Measurements from ENCODE around the gene CCDC122.

DNA sequence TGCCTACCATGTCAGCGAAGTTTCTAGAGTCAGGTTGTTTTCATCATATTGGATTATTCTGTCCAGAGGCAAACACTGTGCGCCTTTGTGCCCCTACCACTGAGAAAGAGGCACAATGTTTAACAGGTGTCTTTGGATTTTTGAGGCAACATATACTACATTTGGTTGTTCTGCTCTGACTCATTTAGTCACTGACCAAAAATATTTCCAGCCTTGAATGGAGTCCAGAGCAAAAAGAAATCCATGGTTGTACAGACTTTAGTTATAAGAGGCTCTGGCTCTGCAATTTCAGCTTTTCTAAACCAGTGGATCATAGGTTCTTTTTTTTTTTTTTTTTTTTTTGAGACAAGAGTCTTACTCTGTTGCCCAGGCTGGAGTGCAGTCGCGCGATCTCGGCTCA, 35.9 kb upstream of the CCDC122 start:
- TF ChIP-seq POLR2A (IDR thresholded peaks at IDR 0.05; ENCODE audit: low read length) (no peak), NFE2L2 (conservative IDR thresholded peaks at IDR 0.05; ENCODE audit: low read length) (no peak), RARB (CRISPR knock-in tag; IDR thresholded peaks at IDR 0.05) (no peak), EP300 (IDR thresholded peaks at IDR 0.05) (no peak), PHF8 (IDR thresholded peaks at IDR 0.05; ENCODE audit: borderline replicate concordance, low read depth) (no peak), HOXA7 (CRISPR knock-in tag; IDR thresholded peaks at IDR 0.05) (no peak), CEBPB (IDR thresholded peaks at IDR 0.05) (no peak), JUN (IDR thresholded peaks at IDR 0.05) (no peak)
- TF ChIP-seq, protein P1, sequence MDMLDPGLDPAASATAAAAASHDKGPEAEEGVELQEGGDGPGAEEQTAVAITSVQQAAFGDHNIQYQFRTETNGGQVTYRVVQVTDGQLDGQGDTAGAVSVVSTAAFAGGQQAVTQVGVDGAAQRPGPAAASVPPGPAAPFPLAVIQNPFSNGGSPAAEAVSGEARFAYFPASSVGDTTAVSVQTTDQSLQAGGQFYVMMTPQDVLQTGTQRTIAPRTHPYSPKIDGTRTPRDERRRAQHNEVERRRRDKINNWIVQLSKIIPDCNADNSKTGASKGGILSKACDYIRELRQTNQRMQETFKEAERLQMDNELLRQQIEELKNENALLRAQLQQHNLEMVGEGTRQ (IDR thresholded peaks at IDR 0.05), result no peak
- TF ChIP-seq, protein P2, sequence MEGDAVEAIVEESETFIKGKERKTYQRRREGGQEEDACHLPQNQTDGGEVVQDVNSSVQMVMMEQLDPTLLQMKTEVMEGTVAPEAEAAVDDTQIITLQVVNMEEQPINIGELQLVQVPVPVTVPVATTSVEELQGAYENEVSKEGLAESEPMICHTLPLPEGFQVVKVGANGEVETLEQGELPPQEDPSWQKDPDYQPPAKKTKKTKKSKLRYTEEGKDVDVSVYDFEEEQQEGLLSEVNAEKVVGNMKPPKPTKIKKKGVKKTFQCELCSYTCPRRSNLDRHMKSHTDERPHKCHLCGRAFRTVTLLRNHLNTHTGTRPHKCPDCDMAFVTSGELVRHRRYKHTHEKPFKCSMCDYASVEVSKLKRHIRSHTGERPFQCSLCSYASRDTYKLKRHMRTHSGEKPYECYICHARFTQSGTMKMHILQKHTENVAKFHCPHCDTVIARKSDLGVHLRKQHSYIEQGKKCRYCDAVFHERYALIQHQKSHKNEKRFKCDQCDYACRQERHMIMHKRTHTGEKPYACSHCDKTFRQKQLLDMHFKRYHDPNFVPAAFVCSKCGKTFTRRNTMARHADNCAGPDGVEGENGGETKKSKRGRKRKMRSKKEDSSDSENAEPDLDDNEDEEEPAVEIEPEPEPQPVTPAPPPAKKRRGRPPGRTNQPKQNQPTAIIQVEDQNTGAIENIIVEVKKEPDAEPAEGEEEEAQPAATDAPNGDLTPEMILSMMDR (IDR thresholded peaks at IDR 0.05), result no peak
- TF ChIP-seq, protein P3, sequence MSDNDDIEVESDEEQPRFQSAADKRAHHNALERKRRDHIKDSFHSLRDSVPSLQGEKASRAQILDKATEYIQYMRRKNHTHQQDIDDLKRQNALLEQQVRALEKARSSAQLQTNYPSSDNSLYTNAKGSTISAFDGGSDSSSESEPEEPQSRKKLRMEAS (IDR thresholded peaks at IDR 0.05), result no peak

Measured in A549 (cell line).